ENCODE measurements around the gene GRK4. TPM values are rescaled to one million over a fixed set of nuclear protein-coding genes. Genes with fewer than 3 reads are reported as not detected.

Gene GRK4
- total and polyA plus RNA-seq, 2 of the 8 experiments (the other 6 are each of a cell fraction or from before 2014, with no cell fraction given) = 0.77 to 1.8 TPM

DNA sequence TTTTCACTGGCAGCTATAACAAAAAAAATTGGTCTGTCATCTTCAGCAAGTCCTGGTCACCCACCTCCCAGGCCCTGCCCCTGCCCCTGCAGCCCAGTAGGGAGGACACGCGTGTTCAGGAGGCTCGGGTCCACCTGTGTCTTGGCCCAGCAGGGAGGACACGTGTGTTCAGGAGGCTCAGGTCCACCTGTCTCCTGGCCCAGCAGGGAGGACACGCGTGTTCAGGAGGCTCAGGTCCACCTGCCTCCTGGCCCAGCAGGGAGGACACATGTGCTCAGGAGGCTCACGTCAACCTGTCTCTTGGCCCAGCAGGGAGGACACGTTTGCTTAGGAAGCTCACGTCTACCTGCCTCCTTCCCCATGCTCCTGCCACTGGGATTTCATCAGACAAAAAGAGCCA is 66.1 kb downstream of the GRK4 start:
- Histone ChIP-seq H3K23ac (ENCODE audit: insufficient read length) (no peak overlapping the region), H3K23me2 (ENCODE audit: low read depth, low read length) (no peaks in the 10 kb centered on the region), H3K27me3 (replicated peaks in 1 of 4; ENCODE audit: control insufficient read depth in 3 of 4, extremely low read depth in 1 of 4, insufficient read depth in 3 of 4, low read length in 3 of 4) (no peaks in the 10 kb centered on the region; a peak in 1 of 7 replicates), H3K56ac (replicated peaks; ENCODE audit: insufficient read length, low read depth, low read length) (no peak overlapping the region), H3K14ac (ENCODE audit: insufficient read length) (no peak overlapping the region), H4K8ac (ENCODE audit: extremely low read depth, insufficient read depth, low read length) (no peak overlapping the region), H2BK20ac (ENCODE audit: low read length) (no peak overlapping the region), H3K27ac (ENCODE audit: low read depth, low read length) (no peak overlapping the region), H3K79me1 (ENCODE audit: low read depth, low read length) (no peaks in the 10 kb centered on the region), H4K20me1 (replicated peaks in 1 of 2; ENCODE audit: control insufficient read depth in 1 of 2, insufficient read depth in 2 of 2, low read length in 2 of 2) (no peaks in the 10 kb centered on the region), H2BK12ac (ENCODE audit: low read depth, low read length) (no peak overlapping the region), H2AFZ (ENCODE audit: low read length) (no peak overlapping the region), H2AK5ac (ENCODE audit: low read depth, low read length) (no peak overlapping the region), H4K5ac (ENCODE audit: insufficient read length, low read depth, low read length) (no peak overlapping the region), H2BK120ac (replicated peaks; ENCODE audit: low read depth, low read length) (no peak overlapping the region), H3K4me3 (ENCODE audit: extremely low read depth in 1 of 4, insufficient read depth in 2 of 4, low read depth in 3 of 4, low read length in 4 of 4) (no peak overlapping the region), H3K4me2 (ENCODE audit: insufficient read depth in 1 of 2, low read depth in 2 of 2, low read length in 2 of 2) (no peak overlapping the region), H3K4ac (replicated peaks; ENCODE audit: insufficient read length, low read depth, low read length) (no peak overlapping the region), H2BK15ac (ENCODE audit: low read length) (no peak overlapping the region), H3K79me2 (ENCODE audit: control insufficient read depth in 1 of 2, insufficient read depth in 2 of 2, low read length in 2 of 2) (no peaks in the 10 kb centered on the region), H3K9me3 (ENCODE audit: insufficient read depth in 2 of 2, low read depth in 1 of 2, low read length in 1 of 2) (no peaks in the 10 kb centered on the region), H3K36me3 (ENCODE audit: control insufficient read depth in 2 of 4, insufficient read depth in 4 of 4, low read length in 3 of 4) (no peaks in the 10 kb centered on the region), H4K91ac (replicated peaks; ENCODE audit: insufficient read length, low read length) (no peak overlapping the region), H3K18ac (ENCODE audit: extremely low read depth, low read length) (no peak overlapping the region), H3K9ac (replicated peaks in 1 of 4; ENCODE audit: extremely low read depth in 1 of 4, low read depth in 3 of 4, low read length in 3 of 4) (no peak overlapping the region), H3K4me1 (replicated peaks in 1 of 4; ENCODE audit: control insufficient read depth in 3 of 4, insufficient read depth in 4 of 4, low read length in 3 of 4) (no peaks in the 10 kb centered on the region), H2BK5ac (ENCODE audit: low read depth, low read length) (no peak overlapping the region)
- ChIA-PET CTCF (ENCODE audit: partially characterized antibody) (interaction anchor here (1.4 kb wide), 1 partner anchor 8 kb away, joined by 3 read pairs; no protein-coding TSS in a partner anchor), POLR2A (ENCODE audit: partially characterized antibody) (no interaction called here)
- 85% methylated on average over 9 of the region's 9 CpGs; no CpG with 5 or more reads in 1 of the 2 experiments for WGBS, 2 experiments (ENCODE audit: extremely low coverage in 1 of 2, insufficient coverage in 1 of 2, insufficient read length in 1 of 2, insufficient replicate concordance in 2 of 2, low coverage in 1 of 2, low lambda C conversion rate in 2 of 2, missing lambda C conversion rate in 1 of 2)
- no peak for DNase-seq (ENCODE audit: low read depth in 1 of 2, low spot score in 2 of 2)
- no peak for FAIRE-seq
- no peak for TF ChIP-seq BRCA1 (IDR thresholded peaks at IDR 0.05; ENCODE audit: low read depth, low read length)
- TF ChIP-seq TEAD4 (IDR thresholded peaks at IDR 0.05; ENCODE audit: low read depth, low read length) = no peak
- TF ChIP-seq SAP30 (IDR thresholded peaks at IDR 0.05; ENCODE audit: insufficient read depth, insufficient replicate concordance, low read length) = no peak
- no peak for TF ChIP-seq POLR2A (IDR thresholded peaks at IDR 0.05; ENCODE audit: control extremely low read depth in 1 of 2, low read depth in 2 of 2, low read length in 2 of 2)
- TF ChIP-seq HDAC6 (IDR thresholded peaks at IDR 0.05; ENCODE audit: low read depth, low read length) = no peak
- no peak for TF ChIP-seq MAFK (IDR thresholded peaks at IDR 0.05; ENCODE audit: low read depth, low read length)
- TF ChIP-seq CEBPB (IDR thresholded peaks at IDR 0.05; ENCODE audit: low read depth, low read length) = no peak
